MM.1S (cell line): ENCODE measurements around the gene CLOCK.

Source experiments
- DNase-seq: peaks from one replicate; pipeline ENCODE4 v3.0.0-alpha.2; 2015
- H2AFZ ChIP-seq: fragments of 300-600 bp; sonication (generic); 2 replicates; pipeline ENCODE4 v1.6.0; 2016; ENCODE audit warnings: antibody characterized with exemption, low read length
- H3F3A ChIP-seq: fragments of 300-600 bp; sonication (generic); 2 replicates; pipeline ENCODE4 v1.6.1; 2016; ENCODE audit warnings: mild to moderate bottlenecking, antibody characterized with exemption, low read length, moderate library complexity, mixed read lengths; ENCODE audit not compliant: insufficient read depth
- H3K27ac ChIP-seq: fragments of 300-600 bp; sonication (generic); 2 replicates; pipeline ENCODE4 v1.5.1; 2016; ENCODE audit warnings: mild to moderate bottlenecking, low read length
- H3K27me3 ChIP-seq: fragments of 300-600 bp; sonication (generic); replicated peaks from 2 replicates; pipeline ENCODE4 v1.6.0; 2016; ENCODE audit warnings: low read length; ENCODE audit not compliant: insufficient read depth
- H3K36me3 ChIP-seq: fragments of 300-600 bp; sonication (generic); replicated peaks from 2 replicates; pipeline ENCODE4 v1.6.1; 2016; ENCODE audit warnings: mild to moderate bottlenecking, low read length, mixed read lengths; ENCODE audit not compliant: insufficient read depth
- H3K4me1 ChIP-seq: fragments of 300-600 bp; sonication (generic); 2 replicates; pipeline ENCODE4 v1.6.1; 2016; ENCODE audit warnings: low read length, mixed read lengths
- H3K4me2 ChIP-seq: fragments of 300-600 bp; sonication (generic); 2 replicates; pipeline ENCODE4 v1.6.0; 2016; ENCODE audit warnings: low read depth, low read length
- H3K4me3 ChIP-seq: fragments of 300-600 bp; sonication (generic); 2 replicates; pipeline ENCODE4 v1.5.1; 2016; ENCODE audit warnings: low read length, mixed read lengths
- H3K79me2 ChIP-seq: fragments of 300-600 bp; sonication (generic); 2 replicates; pipeline ENCODE4 v1.6.1; 2016; ENCODE audit warnings: mixed run types, low read length, mixed read lengths
- H3K9ac ChIP-seq: fragments of 300-600 bp; sonication (generic); 2 replicates; pipeline ENCODE4 v1.6.1; 2016; ENCODE audit warnings: low read length, mixed read lengths
- H3K9me2 ChIP-seq: fragments of 300-600 bp; sonication (generic); replicated peaks from 2 replicates; pipeline ENCODE4 v1.6.1; 2016; ENCODE audit warnings: mild to moderate bottlenecking, low read length, mixed read lengths; ENCODE audit not compliant: insufficient read depth
- H3K9me3 ChIP-seq: fragments of 300-600 bp; sonication (generic); replicated peaks from 2 replicates; pipeline ENCODE4 v1.6.1; 2016; ENCODE audit warnings: mild to moderate bottlenecking, low read length, mixed read lengths; ENCODE audit not compliant: insufficient read depth
- H4K20me1 ChIP-seq: fragments of 300-600 bp; sonication (generic); 2 replicates; pipeline ENCODE4 v1.6.1; 2016; ENCODE audit warnings: mild to moderate bottlenecking, low read length, moderate library complexity, mixed read lengths; ENCODE audit not compliant: insufficient read depth
- EZH2 ChIP-seq: fragments of 300-600 bp; sonication (generic); optimal IDR thresholded peaks from 2 replicates; pipeline ENCODE3; 2017; ENCODE audit warnings: low read depth, mild to moderate bottlenecking, antibody characterized with exemption, low read length, mixed read lengths
- EZH2phosphoT487 ChIP-seq: fragments of 300-600 bp; sonication (generic); IDR thresholded peaks from 2 replicates; pipeline ENCODE4 v1.6.1; 2018; ENCODE audit warnings: antibody characterized with exemption, low read length
- TF ChIP-seq, protein P1 (sequence below): fragments of 300-600 bp; sonication (generic); IDR thresholded peaks from 2 replicates; pipeline ENCODE4 v1.5.1; 2016; ENCODE audit warnings: antibody characterized with exemption, low read length, mixed read lengths

The CLOCK gene

GRCh38 chr4:55540271-55540670 is 6.4 kb downstream of the CLOCK start:
- Histone ChIP-seq H3F3A (peaks cover 1% of the 10 kb centered on the region; the same call in 1 of the 2 replicates), H3K27me3 (no peaks in the 10 kb centered on the region), H3K9me3 (no peaks in the 10 kb centered on the region), H2AFZ (no peak overlapping the region), H3K79me2 (peaks cover 69% of the 10 kb centered on the region), H3K27ac (no peak overlapping the region), H3K36me3 (no peaks in the 10 kb centered on the region), H3K9ac (no peak overlapping the region), H3K4me3 (no peak overlapping the region), H3K4me1 (peaks cover 4% of the 10 kb centered on the region; the same call in 1 of the 2 replicates), H3K9me2 (no peaks in the 10 kb centered on the region), H4K20me1 (no peaks in the 10 kb centered on the region), H3K4me2 (no peak overlapping the region)
- DNase-seq = no peak
- TF ChIP-seq EZH2phosphoT487 = no peak
- TF ChIP-seq, protein P1, sequence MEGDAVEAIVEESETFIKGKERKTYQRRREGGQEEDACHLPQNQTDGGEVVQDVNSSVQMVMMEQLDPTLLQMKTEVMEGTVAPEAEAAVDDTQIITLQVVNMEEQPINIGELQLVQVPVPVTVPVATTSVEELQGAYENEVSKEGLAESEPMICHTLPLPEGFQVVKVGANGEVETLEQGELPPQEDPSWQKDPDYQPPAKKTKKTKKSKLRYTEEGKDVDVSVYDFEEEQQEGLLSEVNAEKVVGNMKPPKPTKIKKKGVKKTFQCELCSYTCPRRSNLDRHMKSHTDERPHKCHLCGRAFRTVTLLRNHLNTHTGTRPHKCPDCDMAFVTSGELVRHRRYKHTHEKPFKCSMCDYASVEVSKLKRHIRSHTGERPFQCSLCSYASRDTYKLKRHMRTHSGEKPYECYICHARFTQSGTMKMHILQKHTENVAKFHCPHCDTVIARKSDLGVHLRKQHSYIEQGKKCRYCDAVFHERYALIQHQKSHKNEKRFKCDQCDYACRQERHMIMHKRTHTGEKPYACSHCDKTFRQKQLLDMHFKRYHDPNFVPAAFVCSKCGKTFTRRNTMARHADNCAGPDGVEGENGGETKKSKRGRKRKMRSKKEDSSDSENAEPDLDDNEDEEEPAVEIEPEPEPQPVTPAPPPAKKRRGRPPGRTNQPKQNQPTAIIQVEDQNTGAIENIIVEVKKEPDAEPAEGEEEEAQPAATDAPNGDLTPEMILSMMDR = no peak
- TF ChIP-seq EZH2 = no peak

GRCh38 chr4:55539658-55540057 is 7.1 kb downstream of the CLOCK start:
- H3K27ac ChIP-seq = no peak overlapping the region
- H3K9ac ChIP-seq = no peak overlapping the region
- no peak for DNase-seq
- H3K4me1 ChIP-seq = peaks cover 3% of the 10 kb centered on the region; the same call in 1 of the 2 replicates
- TF ChIP-seq EZH2phosphoT487 (no peak), EZH2 (no peak)
- TF ChIP-seq, protein P1 = no peak
- H3K4me2 ChIP-seq = no peak overlapping the region
- H4K20me1 ChIP-seq = no peaks in the 10 kb centered on the region
- H3K9me2 ChIP-seq = no peaks in the 10 kb centered on the region
- no peak overlapping the region for H3K4me3 ChIP-seq
- no peaks in the 10 kb centered on the region for H3K9me3 ChIP-seq
- H3K79me2 ChIP-seq = peaks cover 66% of the 10 kb centered on the region
- H3K27me3 ChIP-seq = no peaks in the 10 kb centered on the region
- H2AFZ ChIP-seq = no peak overlapping the region
- H3K36me3 ChIP-seq = no peaks in the 10 kb centered on the region
- no peaks in the 10 kb centered on the region for H3F3A ChIP-seq

- Histone ChIP-seq H3K9me3 (no peaks in the 10 kb centered on the region), H4K20me1 (no peaks in the 10 kb centered on the region), H3K36me3 (no peaks in the 10 kb centered on the region), H3K9me2 (no peaks in the 10 kb centered on the region), H3K27ac (no peak overlapping the region), H3K9ac (no peak overlapping the region), H2AFZ (no peak overlapping the region), H3K79me2 (peaks cover 60% of the 10 kb centered on the region), H3K27me3 (no peaks in the 10 kb centered on the region), H3F3A (no peaks in the 10 kb centered on the region), H3K4me1 (no peaks in the 10 kb centered on the region), H3K4me3 (no peak overlapping the region), H3K4me2 (no peak overlapping the region)
- TF ChIP-seq, protein P1 = no peak
- TF ChIP-seq EZH2 = no peak
- TF ChIP-seq EZH2phosphoT487 = no peak
- DNase-seq = no peak
These were observed 8.2 kb downstream of the CLOCK start for GRCh38 chr4:55538531-55538930.
